ENCODE results near the gene CST7.

DNA sequence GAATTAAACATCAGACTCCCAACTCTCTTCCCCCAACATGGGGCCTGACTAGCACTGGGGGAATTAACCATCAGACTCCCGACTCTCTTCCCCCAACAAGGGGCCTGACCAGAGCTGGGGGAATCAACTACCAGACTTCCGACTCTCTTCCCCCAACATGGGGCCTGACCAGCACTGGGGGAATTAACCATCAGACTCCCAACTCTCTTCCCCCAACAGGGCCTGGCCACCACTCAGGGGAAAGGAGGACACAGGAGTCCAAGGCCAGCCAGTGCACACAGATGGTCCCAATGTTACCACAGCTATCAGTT, 13.1 kb downstream of the CST7 start:
- TF ChIP-seq, protein P1, sequence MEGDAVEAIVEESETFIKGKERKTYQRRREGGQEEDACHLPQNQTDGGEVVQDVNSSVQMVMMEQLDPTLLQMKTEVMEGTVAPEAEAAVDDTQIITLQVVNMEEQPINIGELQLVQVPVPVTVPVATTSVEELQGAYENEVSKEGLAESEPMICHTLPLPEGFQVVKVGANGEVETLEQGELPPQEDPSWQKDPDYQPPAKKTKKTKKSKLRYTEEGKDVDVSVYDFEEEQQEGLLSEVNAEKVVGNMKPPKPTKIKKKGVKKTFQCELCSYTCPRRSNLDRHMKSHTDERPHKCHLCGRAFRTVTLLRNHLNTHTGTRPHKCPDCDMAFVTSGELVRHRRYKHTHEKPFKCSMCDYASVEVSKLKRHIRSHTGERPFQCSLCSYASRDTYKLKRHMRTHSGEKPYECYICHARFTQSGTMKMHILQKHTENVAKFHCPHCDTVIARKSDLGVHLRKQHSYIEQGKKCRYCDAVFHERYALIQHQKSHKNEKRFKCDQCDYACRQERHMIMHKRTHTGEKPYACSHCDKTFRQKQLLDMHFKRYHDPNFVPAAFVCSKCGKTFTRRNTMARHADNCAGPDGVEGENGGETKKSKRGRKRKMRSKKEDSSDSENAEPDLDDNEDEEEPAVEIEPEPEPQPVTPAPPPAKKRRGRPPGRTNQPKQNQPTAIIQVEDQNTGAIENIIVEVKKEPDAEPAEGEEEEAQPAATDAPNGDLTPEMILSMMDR (IDR thresholded peaks at IDR 0.05), result no peak
- no peak for TF ChIP-seq POLR2A (IDR thresholded peaks at IDR 0.05)

Measured in testis (tissue), 2 donors.